ENCODE measurements around the gene RBL2. TPM values are rescaled to one million over a fixed set of nuclear protein-coding genes. Genes with fewer than 3 reads are reported as not detected.
A peak's percentile ranks its signal among the peaks of the same experiment; 100 is the strongest.

Gene RBL2
- total and polyA plus RNA-seq, 2 of the 13 experiments (the other 11 are each of a cell fraction or from before 2014, with no cell fraction given), result 41.2 to 60.9 TPM

- TF ChIP-seq MTF2 (CRISPR knock-in tag; IDR thresholded peaks at IDR 0.05; ENCODE audit: borderline replicate concordance), result no peak
- TF ChIP-seq ZBTB42 (CRISPR knock-in tag; IDR thresholded peaks at IDR 0.05), result no peak; the same call in 1 of the 2 replicates
- no peak; the same call in 1 of the 2 replicates for TF ChIP-seq ZBTB34 (CRISPR knock-in tag; IDR thresholded peaks at IDR 0.05)
- TF ChIP-seq RORA (CRISPR knock-in tag; IDR thresholded peaks at IDR 0.05), result no peak
- TF ChIP-seq NCOA2 (CRISPR knock-in tag; IDR thresholded peaks at IDR 0.05), result no peak; the same call in 1 of the 2 replicates
- no peak for TF ChIP-seq JUND (CRISPR knock-in tag; IDR thresholded peaks at IDR 0.05)
- peak; percentile 61; the same call in 1 of the 2 replicates for TF ChIP-seq PHF20 (CRISPR knock-in tag; IDR thresholded peaks at IDR 0.05)
- no peak; the same call in 1 of the 2 replicates for TF ChIP-seq ZNF234 (CRISPR knock-in tag; conservative IDR thresholded peaks at IDR 0.05)
- TF ChIP-seq ESRRA (CRISPR knock-in tag; IDR thresholded peaks at IDR 0.05; ENCODE audit: low read depth), result no peak
- TF ChIP-seq GLI4 (CRISPR knock-in tag; IDR thresholded peaks at IDR 0.05; ENCODE audit: borderline replicate concordance), result no peak
- TF ChIP-seq ZNF883 (CRISPR knock-in tag; IDR thresholded peaks at IDR 0.05; ENCODE audit: not compliant biosample characterization), result no peak
- TF ChIP-seq NCOA5 (CRISPR knock-in tag; IDR thresholded peaks at IDR 0.05), result no peak
- TF ChIP-seq HBP1 (CRISPR knock-in tag; IDR thresholded peaks at IDR 0.05; ENCODE audit: low read depth), result no peak
- 0 out of 2 replicates have a peak, but pooled peaks have one; percentile 53 for TF ChIP-seq SATB2 (CRISPR knock-in tag; IDR thresholded peaks at IDR 0.05)
- no peak for TF ChIP-seq CENPBD1 (CRISPR knock-in tag; IDR thresholded peaks at IDR 0.05; ENCODE audit: borderline replicate concordance, low read depth)
- no peak; the same call in 1 of the 2 replicates for TF ChIP-seq ZNF230 (CRISPR knock-in tag; IDR thresholded peaks at IDR 0.05)
- TF ChIP-seq SP1 (IDR thresholded peaks at IDR 0.05), result no peak
- no peak for TF ChIP-seq SP1 (CRISPR knock-in tag; IDR thresholded peaks at IDR 0.05)
- no peak for TF ChIP-seq SETDB1 (CRISPR knock-in tag; IDR thresholded peaks at IDR 0.05; ENCODE audit: borderline replicate concordance)
These were observed 68.3 kb downstream of the RBL2 start, which contains the start of gene AKTIP (continued) for GRCh38 chr16:53502331-53503269.

All from HepG2 (cell line).